GM04504 (cell line): Measurements from ENCODE around the gene ART4.

Experiments
- DNase-seq: peaks from one replicate; pipeline ENCODE4 v3.0.0-alpha.2; 2012; ENCODE audit warnings: low read depth

ART4 gene, protein sequence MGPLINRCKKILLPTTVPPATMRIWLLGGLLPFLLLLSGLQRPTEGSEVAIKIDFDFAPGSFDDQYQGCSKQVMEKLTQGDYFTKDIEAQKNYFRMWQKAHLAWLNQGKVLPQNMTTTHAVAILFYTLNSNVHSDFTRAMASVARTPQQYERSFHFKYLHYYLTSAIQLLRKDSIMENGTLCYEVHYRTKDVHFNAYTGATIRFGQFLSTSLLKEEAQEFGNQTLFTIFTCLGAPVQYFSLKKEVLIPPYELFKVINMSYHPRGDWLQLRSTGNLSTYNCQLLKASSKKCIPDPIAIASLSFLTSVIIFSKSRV

DNA sequence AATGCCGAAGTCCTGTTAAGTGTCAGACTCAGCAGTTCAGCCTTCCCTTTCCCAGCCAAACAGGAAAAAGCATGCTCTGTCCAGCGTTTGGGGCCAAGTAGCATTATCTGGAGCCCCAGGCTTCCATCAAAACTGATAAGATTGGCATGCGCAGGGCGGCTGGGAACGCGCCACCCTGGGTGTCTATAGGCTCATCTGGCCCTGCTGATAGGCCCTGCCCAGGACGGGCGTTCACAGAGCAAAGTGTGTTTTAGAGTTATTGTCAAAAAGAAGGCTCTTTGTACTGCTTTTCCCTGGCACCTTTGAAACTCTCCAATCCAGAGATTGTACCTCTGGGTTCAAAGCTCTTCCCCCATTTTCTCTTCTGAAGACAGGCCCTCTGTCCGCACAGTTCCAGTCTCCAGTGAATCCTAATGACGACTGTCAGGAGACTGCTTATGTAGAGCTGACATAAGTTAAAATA lies at the start of gene ART4:
ART4 (minus strand) TSS at position 102 of the 463 bp plus-strand sequence. CDS start 413 bp downstream, outside the sequence.
- DNase-seq, result no peak

DNA sequence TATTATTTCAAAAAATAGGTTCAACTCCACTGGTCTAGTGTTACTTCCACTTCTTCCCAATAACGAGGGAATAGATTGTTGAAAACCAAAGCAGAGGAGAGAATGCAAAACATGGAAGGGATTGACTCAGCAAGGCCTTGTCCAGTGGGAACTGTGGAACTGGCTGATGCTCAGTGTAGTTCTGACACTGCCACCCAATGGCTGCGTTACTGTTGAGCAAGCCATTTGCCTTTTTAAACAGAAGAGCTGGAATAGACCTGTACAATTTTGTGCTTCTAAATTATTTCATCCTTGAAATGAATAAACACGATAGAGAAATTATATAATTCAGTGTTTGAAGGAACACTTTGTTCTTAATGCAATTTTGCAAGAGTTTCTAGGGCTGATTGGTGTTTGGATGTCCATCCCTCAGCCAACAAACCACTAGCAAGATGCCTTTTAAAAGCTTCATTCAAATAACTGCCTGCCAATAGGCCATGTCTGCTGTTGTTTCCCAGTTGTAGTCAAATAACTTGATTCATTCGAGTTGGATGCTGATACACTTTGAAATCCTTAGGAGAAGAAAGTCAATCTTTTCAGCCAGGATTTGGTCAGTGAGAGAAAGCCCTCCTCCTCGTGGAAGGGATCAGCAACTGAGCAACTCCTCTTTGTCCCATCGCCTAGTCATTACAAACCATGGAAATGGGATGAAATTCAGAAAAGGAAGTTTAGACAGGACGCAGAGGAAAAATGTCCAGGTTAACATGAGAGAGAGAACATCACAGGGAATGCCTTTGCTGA lies 49.6 kb upstream of the ART4 start:
- DNase-seq, result no peak

DNA sequence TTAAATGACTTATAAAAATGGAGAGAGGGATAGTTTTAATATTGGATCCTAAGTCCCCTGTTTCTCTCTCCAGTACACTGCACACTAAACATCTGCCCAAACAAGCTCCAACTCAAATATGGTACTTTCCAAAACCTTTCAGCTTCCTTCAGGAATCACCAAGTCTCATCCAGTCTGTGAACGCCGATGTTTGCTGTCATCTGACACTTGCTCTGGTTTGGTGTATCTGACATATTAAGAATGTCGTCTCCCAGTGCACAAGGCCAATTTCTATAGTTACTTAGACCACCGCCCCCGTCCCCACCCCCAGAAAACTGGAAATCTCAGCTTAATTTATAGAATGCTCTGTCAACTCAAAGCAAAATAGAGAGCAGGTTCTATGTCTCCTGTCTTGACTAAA lies 47.4 kb upstream of the ART4 start:
- no peak for DNase-seq

DNA sequence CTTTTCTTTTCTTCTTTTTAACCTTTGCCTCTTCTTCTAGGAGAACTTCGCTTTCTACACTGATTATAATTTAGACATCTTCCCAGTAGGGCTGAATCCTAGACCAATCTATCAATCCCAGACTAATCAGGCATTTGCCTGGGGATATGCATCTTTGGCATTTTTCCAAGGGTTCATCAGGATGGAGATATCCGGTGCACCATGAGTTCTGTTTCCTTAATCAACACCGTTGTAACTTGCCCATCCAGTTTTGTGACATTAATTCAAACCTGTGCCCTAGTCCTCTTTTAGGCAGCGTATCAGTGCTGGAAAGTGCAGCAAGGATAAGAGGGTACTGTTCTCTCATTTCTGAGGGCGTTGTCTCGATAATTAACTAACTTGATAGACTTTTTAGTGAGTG lies 42.9 kb upstream of the ART4 start:
- no peak for DNase-seq

DNA sequence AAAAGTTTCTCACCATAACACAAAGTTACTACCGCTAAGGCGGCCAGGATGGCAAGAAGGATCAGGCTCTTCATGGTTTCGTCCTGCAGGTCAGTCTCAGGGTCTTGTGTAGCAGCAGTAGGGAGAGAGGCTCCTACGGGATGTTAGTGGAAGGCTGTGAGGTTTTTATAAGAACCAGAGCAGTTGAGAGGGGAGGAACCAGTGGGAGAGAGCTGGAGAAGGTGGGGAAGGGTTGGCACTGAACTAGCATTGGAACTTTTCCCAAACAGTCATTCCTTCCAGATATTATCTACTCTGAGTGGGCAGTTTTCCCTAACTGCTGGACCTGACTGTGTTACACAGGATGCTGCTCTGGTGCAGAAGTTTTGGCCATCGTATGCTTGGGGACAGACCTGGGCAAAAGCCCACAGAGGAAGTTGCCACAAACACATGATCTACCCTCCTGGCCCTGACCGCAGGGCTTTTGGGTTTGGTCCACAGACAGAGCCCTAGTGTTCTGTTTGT lies 42.4 kb upstream of the ART4 start, which contains the start of gene MGP:
MGP (minus strand) TSS at position 137 of the 504 bp plus-strand sequence; CDS start at position 74, 63 bp downstream.
- no peak for DNase-seq

DNA sequence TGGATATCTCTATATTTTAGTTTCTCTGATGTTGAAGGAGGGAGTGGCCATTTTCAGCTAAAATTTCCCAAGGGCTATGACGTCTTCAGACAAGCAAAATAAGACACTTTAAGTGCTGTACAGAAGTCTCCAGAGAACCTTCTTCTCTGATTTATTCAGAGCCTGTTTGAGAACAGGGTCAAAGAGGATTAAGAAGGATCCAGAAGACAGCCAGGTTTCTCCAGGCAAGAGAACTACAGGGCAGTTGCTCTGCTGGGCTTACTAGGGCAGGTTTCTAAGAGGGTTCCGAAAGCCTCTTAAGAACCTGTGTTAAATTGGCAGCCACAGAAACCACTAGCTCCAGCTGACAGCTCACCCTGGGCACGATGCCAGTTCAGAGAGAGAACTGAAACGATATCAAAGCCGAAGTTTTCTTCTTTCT lies 41.1 kb upstream of the ART4 start:
- DNase-seq, result no peak

DNA sequence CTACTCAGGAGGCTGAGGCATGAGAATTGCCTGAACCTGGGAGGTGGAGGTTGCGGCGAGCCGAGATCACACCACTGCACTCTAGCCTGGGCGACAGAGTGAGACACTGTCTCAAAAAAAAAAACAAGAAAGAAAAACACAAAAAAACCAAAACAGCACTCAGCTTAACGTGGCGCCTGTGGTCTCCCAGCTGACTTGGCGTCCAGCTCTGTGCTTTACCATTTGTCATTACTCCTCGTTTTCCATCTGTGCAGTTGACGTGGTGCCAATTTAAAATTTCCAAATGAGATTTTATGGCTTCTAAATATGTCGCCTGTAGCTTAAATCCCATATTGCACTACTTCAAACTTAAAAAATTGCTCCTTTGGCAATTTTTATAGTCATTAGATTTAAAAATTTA lies 40.4 kb upstream of the ART4 start:
- no peak for DNase-seq

DNA sequence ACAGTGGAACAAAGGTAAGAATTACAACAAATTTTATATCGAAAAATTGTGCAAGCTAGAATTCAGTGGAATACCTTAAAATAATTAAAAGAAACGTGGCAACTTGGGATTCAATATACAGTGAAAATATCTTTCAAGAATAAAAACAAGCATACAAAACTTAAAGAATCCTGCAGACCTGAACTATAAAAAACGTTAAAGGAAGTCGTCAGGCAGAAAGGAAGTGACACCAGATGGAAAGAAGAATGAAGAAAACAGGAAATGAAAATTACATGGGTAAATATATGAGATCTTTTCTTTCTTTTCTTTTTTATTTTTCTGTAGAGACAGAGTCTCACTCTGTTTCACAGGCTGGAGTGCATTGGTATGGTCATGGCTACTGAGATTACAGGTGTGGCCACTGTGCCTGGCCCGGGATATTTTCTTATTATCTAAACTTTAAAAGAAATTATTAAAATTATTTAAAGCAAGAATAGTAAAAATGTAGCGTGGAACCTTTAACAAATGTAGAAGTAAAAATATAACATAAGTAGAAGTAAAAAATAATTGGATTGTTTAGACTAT lies 37.6 kb upstream of the ART4 start:
- DNase-seq, result no peak

DNA sequence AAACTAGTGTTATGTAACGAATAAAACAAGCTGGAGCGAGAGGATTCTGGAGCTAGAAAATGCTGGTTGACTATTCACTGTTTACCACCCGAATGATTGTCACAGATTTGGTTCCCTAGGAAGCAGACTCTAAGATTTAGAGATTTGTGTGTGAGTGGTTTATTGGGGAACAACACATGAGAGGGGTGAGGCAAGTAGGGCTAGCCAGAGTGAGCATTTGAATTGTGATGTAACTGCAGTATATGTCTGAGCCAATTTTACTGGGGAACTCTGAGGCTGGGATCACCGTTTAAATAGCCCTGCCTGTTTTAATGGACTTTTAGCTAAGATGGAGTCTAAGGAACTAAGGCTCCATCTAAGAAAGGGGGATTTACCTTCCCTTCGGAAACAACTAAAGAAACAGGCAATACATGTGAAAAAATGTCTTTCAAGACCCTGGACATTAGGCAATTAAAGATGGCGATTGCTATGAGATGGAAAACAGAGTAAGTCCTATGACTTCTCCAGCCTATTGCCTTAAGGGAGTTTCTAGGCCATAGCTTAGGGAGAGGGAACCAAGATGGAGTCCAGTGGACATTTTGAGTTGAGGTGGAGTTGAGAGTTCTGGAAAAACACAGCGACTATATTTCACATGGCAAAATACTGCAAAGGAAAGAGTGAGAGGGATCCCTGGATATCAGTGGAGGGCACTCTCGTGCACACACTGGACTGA lies 36.1 kb upstream of the ART4 start:
- no peak for DNase-seq

DNA sequence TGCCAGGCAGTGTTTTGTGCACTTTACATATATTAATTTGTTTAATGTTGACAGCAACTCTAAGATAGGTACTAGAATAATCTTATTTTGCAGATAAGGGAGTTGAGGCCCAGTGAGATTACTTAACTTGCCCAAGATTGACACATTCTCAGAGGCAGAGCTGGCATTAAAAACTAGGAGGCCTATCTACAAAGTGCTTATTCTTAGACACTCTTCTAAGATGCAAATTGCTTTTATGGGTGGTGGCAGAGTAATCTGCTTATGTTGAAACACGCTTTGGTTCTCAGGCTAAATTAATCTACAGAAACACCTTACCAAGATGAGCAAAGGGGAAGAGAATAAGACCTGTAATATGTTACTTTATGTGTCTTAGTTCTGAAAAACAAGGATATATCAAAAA lies 35.2 kb upstream of the ART4 start:
- DNase-seq, result no peak

DNA sequence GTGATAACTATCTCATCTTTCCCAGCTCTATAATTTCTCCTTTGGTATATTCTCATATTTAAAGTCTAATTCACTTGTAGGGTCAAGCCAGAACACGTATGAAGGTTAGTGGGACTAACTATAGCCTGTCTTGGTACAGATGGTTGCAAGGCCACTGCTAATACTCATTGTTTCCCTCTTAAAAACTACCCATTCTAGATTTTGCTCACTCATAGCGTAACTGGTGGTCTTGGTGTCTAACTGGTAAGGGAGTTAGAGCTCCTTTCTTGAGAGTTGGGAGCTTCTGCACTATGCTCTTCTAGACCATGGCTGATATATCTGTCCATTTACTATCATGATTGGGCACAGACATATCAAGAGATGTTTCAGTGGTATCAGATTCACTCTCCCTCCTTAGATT lies 33.5 kb upstream of the ART4 start:
- no peak for DNase-seq

DNA sequence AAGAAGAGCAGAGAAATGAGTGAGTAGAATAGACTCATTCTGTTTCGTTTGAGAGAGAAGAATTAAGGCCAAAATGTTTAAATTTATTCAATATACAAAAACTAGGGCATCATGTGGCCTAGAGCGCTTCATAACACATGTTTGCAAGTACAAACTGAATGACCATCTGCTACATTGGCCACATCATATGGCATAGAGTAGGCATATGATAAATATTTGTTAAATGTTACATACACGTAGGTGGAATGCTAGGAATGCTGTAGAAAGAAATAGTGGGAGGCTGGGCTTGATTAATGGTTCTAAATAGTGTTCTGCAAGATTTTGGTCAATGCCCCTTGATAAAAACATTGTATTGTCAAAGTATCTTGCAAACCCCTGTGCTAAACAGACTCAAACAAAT lies 31.6 kb upstream of the ART4 start:
- no peak for DNase-seq

DNA sequence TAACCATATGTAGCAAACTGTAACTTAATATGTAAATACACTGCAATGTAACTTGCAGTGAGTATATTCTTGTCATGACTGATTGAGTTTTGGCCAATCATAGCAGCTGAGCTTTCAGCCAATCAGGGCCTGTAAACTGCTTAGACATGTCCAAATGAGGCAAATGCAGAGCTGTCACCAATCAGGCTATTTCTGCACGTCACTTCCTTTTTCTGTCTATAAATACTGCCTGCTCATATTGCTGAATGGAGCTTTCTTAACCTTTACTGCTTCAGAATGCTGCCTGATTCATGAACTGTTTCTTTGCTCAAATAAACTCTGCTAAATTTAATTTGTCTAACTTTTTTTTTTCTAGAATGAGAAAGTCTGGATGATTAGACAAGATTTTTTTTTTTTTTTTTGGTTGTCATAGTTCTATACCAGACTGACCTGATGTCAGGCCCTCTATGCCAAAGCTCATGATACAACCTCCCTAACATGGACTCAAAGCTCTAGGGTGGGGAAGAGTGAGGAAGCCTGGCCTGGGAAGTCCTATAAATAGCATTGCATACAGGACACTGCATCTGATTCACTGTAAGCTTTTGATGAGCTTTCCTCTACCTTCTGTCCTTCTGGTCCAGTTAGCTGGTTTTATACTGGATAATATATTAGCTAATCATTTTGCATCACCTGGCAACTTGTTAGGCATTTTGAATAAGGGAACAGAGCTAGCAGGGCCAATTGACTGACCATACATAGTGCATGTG lies 30.3 kb upstream of the ART4 start:
- DNase-seq, result no peak

DNA sequence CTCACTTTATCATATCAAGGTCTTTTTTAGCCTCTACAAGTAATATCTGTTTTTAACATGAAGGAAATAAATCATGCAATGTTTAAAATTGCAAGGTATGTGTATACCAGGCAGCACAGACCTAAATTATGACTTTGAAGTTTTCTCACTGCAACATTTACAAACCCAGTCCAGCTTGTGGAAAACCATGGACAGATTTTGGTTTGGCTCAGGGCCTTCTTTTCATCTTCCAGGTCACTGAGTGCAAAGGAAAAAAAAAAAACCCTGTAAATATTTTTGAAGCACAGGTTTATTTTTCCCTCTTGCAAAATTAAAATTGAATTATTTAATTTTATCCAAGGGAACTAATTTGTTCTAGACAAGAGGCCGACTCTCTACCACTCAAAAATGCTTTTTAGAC lies 28.6 kb upstream of the ART4 start:
- no peak for DNase-seq

DNA sequence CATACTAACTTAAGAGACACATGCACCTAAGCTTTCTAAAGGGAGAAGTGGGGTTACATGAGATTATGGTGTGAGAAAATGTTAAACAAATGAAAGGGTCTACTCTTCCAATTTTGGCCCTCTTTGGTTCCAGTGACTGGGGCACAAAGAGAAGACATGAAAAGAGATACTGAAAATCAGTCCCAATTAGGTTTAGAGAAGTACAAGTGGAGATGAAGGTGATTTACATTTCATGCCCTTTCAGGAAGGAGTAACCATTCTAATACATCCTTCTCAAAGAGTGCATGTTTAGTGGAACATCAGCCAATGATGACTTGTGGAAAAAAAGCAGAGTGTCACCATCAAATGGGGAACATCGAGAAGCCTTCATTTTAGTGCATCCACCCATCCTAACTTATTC lies 27.9 kb upstream of the ART4 start:
- DNase-seq, result no peak

DNA sequence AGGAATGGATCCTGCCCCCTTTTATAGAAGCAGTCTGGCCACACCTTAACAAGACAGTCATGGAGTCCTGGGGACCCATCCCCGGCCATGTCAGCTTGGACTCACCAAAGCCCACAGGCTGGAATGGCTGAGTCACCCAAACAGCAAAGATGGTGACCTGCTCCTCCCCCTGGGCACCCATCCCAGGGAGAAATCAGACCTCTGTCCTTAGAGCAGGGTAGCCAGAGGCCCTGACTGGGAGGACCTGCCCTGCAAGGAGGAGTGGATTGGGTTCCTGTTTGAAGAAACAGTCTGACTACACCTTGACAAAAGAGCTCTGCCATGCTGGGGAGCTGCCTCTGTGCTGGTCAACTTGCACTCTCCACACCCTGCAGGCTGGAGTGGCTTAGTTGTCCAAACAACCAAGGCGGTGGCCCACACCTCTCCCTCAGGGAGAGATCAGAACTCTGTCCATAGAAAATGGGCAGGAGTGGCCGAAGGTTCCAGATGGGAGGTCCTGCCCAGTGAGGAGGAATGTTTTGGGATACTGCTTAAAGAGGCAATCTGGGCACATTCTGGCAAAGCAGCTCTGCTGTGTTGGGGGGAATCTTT lies 25.7 kb upstream of the ART4 start:
- DNase-seq, result no peak

DNA sequence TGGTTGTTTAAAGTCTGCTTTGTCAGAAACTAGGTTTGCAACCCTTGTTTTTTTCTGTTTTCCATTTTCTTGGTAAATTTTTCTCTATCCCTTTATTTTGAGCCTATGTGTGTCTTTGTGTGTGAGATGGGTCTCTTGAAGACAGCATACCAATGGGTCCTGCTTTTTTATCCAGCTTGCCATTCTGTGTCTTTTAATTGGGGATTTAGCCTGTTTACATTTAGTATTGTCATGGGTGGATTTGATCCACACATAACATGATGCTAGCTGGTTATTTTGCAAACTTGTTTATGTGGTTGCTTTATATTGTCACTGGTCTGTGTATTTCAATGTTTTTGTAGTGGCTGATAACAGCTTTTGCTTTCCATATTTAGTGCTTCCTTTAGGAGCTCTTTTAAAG lies 17.2 kb upstream of the ART4 start:
- DNase-seq, result no peak

DNA sequence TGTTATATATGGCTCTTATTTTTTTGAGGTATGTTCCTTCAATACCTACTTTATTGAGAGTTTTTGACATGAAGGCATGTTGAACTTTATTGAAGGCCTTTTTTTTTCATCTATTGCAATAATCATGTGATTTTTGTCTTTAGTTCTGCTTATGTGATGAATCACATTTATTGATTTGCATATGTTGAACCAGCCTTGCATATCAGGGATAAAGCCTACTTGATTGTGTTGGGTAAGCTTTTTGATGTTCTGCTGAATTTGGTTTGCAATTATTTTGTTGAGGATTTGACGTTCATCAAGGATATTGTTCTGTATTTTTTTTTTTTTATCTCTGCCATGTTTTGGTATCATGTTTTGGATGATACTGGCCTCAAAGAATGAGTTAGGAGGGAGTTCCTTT lies 15.2 kb upstream of the ART4 start:
- DNase-seq, result no peak

DNA sequence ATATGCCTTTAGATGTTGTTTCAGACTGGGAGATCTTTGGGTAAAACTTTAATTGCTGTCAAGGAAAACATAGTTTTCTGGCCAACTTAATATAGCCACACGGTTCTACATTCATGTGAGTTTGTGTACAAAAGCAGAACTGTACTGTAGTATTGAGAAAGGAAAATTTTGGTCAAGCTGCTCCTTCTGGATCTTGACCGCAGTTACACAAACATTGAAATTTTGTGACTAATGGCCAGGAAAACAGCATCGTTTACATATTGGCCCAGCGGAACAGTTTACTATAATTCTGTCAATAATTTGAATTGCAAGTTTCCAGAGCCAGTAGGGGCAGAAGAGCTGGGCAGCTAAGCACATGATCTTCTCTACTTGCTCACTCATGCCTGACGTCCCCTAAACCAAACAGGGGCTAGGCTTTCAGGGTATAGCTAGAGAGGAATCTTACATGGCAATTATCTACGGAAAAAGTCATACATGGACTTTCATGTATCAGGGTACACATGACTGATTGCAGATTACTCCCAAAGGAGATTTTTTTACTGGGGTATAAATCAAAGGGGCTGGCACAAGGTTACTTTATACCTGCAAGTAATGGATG lies 11.4 kb upstream of the ART4 start:
- no peak for DNase-seq

DNA sequence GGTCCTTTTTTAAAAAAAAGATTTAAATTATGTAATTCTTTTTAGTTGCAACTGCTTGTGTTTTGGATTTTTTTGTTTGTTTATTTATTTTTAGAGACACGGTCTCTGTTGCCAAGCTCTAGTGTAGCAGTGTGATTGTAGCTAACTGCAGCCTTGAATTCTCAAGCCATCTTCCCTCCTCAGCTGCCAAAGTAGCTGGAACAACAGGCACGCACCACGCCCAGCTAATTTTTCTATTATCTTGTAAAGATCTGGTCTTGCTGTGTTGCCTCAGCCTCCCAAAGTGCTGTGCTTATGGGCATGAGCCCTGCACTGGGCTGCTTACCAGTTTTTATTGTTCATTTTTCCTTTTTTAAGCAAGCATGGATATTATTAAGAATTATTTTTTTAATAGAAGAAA lies 10.6 kb upstream of the ART4 start:
- DNase-seq, result no peak

DNA sequence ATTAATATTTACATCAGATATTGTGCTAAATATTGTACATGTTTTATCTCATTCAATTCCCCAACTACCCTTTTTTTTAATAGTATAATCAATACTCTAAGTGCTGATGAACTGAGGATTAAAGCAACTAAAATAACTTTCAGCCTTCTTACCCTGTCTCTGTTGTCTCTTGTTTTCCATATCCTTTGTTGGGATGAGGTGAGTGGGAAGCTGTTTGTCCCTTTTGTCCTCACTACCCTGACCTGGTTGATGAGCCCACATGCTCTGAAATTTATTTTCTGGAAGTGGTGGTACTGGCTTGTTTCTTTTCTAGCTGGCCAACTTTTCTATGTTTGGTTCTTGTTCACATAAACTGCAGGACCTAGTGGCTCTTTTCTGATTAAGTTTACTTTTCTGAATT lies 9.6 kb upstream of the ART4 start:
- DNase-seq, result no peak
